ENCODE measurements around the gene SPC24. TPM values are rescaled to one million over a fixed set of nuclear protein-coding genes. Genes with fewer than 3 reads are reported as not detected.

The SPC24 gene
- polyA plus RNA-seq, 1 of the 3 experiments (the other 2 are of a cell fraction) = 18.9 TPM

DNA sequence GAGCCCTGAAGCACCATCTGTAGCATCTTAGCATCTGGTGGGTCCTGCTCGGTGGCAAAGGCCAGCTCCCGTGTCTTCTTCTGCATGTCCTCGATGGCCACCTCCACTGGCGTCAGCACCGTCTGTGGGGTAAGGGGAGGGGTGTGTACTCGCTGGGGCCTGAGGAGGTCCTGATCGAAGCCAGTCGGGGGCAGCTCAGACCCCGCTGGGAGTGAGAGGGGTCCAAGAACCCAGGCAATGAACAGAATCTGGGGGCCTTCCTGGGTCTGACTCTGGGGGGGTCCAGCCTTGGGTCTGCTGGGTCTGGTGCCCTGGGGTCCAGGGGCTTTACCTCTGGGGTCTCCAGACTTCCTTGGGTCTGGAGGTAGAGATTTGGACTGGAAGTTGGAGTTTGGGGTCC, 45.3 kb upstream of the SPC24 start:
- H3K9me3 ChIP-seq = no peaks in the 10 kb centered on the region
- H3K4me2 ChIP-seq = no peak overlapping the region
- POLR2A ChIA-PET = interaction anchor here (0.6 kb wide), 1 partner anchor 60 kb away, joined by 3 read pairs; no protein-coding TSS in a partner anchor
- no peak overlapping the region for H3K27ac ChIP-seq (ENCODE audit: low read depth in 2 of 2, low read length in 1 of 2)
- H3K9me2 ChIP-seq = no peaks in the 10 kb centered on the region
- H3K27me3 ChIP-seq (ENCODE audit: insufficient read depth) = no peaks in the 10 kb centered on the region
- H3K4me3 ChIP-seq (ENCODE audit: low read depth in 2 of 2, low read length in 1 of 2) = no peak overlapping the region
- TF ChIP-seq MXI1 (IDR thresholded peaks at IDR 0.05; ENCODE audit: low read depth, low read length) = no peak
- TF ChIP-seq, protein P1, sequence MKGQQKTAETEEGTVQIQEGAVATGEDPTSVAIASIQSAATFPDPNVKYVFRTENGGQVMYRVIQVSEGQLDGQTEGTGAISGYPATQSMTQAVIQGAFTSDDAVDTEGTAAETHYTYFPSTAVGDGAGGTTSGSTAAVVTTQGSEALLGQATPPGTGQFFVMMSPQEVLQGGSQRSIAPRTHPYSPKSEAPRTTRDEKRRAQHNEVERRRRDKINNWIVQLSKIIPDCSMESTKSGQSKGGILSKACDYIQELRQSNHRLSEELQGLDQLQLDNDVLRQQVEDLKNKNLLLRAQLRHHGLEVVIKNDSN (IDR thresholded peaks at IDR 0.05; ENCODE audit: borderline replicate concordance, low read depth) = no peak
- no peak for TF ChIP-seq RXRA (IDR thresholded peaks at IDR 0.05; ENCODE audit: borderline replicate concordance, low read depth)
- H3F3A ChIP-seq (replicated peaks; ENCODE audit: insufficient read depth) = peaks cover 16% of the 10 kb centered on the region
- H3K79me2 ChIP-seq (ENCODE audit: insufficient read depth) = peaks cover 14% of the 10 kb centered on the region
- no peak overlapping the region for H2AFZ ChIP-seq (ENCODE audit: low read depth)
- no CpG with 5 or more reads among the region's 9 CpGs for WGBS (ENCODE audit: low lambda C conversion rate)
- DNase-seq = no peak
- CTCF ChIA-PET = interaction anchor here (0.6 kb wide), 1 partner anchor 48 kb away, joined by 3 read pairs; no protein-coding TSS in a partner anchor
- peaks cover 9 to 12% of the 10 kb centered on the region in 2 experiments; a peak in 3 of 4 replicates for H3K4me1 ChIP-seq (ENCODE audit: control insufficient read depth in 1 of 2, insufficient read depth in 2 of 2, low read depth in 1 of 2, low read length in 1 of 2)
- H4K20me1 ChIP-seq (ENCODE audit: insufficient read depth) = peaks cover 4% of the 10 kb centered on the region; the same call in 1 of the 2 replicates
- no peaks in the 10 kb centered on the region for H3K36me3 ChIP-seq (replicated peaks in 1 of 2; ENCODE audit: control insufficient read depth in 1 of 2, insufficient read depth in 2 of 2, low read length in 1 of 2)
- H3K9ac ChIP-seq = no peak overlapping the region

DNA sequence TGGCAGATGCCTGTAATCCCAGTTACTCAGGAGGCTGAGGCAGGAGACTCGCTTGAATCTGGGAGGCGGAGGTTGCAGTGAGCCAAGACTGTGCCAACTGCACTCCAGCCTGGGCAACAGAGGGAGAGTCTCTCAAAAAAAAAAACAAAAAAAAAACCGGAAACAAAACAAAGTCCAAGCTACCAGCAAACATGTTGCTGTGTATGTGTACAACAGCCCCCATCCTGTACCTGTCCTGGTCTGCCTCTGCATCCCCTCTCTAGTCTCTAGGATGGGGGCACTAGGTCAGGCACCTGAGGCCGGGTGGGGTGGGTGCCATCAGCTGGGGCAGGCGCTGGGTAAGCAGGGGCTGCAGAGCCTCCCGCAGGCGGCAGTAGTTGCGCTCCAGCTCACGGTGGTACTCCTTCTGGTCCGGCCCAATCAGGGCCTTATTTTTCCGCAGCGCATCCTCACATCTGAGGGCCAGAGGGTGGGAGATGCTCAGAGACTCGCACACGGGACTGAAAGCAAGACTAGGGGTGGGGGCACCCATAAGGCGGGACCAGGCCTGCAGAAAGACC, 44.5 kb upstream of the SPC24 start:
- POLR2A ChIA-PET = no interaction called here
- no peaks in the 10 kb centered on the region for H3K9me3 ChIP-seq
- H3K9ac ChIP-seq = no peak overlapping the region
- H3K4me3 ChIP-seq (ENCODE audit: low read depth in 2 of 2, low read length in 1 of 2) = no peak overlapping the region
- CTCF ChIA-PET = no interaction called here
- DNase-seq = no peak
- H3K9me2 ChIP-seq = no peaks in the 10 kb centered on the region
- H3K27me3 ChIP-seq (ENCODE audit: insufficient read depth) = no peaks in the 10 kb centered on the region
- H3K4me2 ChIP-seq = no peak overlapping the region
- H3K79me2 ChIP-seq (ENCODE audit: insufficient read depth) = peaks cover 23% of the 10 kb centered on the region
- peaks cover 12 to 15% of the 10 kb centered on the region in 2 experiments; a peak in 3 of 4 replicates for H3K4me1 ChIP-seq (ENCODE audit: control insufficient read depth in 1 of 2, insufficient read depth in 2 of 2, low read depth in 1 of 2, low read length in 1 of 2)
- no peak overlapping the region for H3K27ac ChIP-seq (ENCODE audit: low read depth in 2 of 2, low read length in 1 of 2)
- peaks cover 10% of the 10 kb centered on the region; the same call in 1 of the 2 replicates for H4K20me1 ChIP-seq (ENCODE audit: insufficient read depth)
- H3F3A ChIP-seq (replicated peaks; ENCODE audit: insufficient read depth) = peaks cover 12% of the 10 kb centered on the region
- no peak overlapping the region for H2AFZ ChIP-seq (ENCODE audit: low read depth)
- TF ChIP-seq MEF2A (IDR thresholded peaks at IDR 0.05; ENCODE audit: borderline replicate concordance, low read depth) = no peak
- no peak for TF ChIP-seq RAD21 (IDR thresholded peaks at IDR 0.05; ENCODE audit: low read length)
- TF ChIP-seq CHD2 (IDR thresholded peaks at IDR 0.05; ENCODE audit: low read length, partially characterized antibody) = no peak
- no peak for TF ChIP-seq JUND (IDR thresholded peaks at IDR 0.05)
- TF ChIP-seq, protein P2, sequence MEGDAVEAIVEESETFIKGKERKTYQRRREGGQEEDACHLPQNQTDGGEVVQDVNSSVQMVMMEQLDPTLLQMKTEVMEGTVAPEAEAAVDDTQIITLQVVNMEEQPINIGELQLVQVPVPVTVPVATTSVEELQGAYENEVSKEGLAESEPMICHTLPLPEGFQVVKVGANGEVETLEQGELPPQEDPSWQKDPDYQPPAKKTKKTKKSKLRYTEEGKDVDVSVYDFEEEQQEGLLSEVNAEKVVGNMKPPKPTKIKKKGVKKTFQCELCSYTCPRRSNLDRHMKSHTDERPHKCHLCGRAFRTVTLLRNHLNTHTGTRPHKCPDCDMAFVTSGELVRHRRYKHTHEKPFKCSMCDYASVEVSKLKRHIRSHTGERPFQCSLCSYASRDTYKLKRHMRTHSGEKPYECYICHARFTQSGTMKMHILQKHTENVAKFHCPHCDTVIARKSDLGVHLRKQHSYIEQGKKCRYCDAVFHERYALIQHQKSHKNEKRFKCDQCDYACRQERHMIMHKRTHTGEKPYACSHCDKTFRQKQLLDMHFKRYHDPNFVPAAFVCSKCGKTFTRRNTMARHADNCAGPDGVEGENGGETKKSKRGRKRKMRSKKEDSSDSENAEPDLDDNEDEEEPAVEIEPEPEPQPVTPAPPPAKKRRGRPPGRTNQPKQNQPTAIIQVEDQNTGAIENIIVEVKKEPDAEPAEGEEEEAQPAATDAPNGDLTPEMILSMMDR (IDR thresholded peaks at IDR 0.05) = no peak
- no peak for TF ChIP-seq TCF12 (IDR thresholded peaks at IDR 0.05)
- TF ChIP-seq, protein P3, sequence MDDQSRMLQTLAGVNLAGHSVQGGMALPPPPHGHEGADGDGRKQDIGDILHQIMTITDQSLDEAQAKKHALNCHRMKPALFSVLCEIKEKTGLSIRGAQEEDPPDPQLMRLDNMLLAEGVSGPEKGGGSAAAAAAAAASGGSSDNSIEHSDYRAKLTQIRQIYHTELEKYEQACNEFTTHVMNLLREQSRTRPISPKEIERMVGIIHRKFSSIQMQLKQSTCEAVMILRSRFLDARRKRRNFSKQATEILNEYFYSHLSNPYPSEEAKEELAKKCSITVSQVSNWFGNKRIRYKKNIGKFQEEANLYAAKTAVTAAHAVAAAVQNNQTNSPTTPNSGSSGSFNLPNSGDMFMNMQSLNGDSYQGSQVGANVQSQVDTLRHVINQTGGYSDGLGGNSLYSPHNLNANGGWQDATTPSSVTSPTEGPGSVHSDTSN (IDR thresholded peaks at IDR 0.05) = no peak
- TF ChIP-seq RFX5 (IDR thresholded peaks at IDR 0.05; ENCODE audit: low read length) = no peak
- 92% methylated on average over 13 of the region's 15 CpGs for WGBS (ENCODE audit: low lambda C conversion rate)
- H3K36me3 ChIP-seq (replicated peaks in 1 of 2; ENCODE audit: control insufficient read depth in 1 of 2, insufficient read depth in 2 of 2, low read length in 1 of 2) = peaks cover 4 to 5% of the 10 kb centered on the region in 2 experiments
